ENCODE measurements around the gene MCUR1. TPM values are rescaled to one million over a fixed set of nuclear protein-coding genes. Genes with fewer than 3 reads are reported as not detected.

MCUR1 gene
- polyA plus RNA-seq, 1 donor from 2014 or later = 18.0 TPM

DNA sequence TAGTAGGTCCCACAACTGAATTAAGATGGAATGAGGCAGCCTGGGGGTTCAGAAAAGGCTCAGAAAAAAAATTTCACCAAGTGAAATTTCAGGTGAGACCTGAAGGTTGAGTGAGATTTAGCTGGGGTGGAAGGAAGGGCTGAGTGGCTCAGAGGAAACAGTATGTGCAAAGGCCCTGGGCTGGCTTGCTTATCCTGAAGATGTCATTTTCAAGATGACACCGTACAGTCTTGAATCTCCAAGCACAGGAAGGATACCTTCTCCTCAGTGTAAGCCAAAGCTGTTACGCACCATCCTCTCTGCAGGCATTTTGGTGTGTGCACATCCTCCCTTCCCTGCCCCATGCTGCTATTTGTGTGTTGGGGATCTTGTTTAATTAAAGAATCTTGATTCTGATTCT is 59.7 kb downstream of the MCUR1 start:
- Mint-ChIP-seq H3K9me3 (peaks cover 0 to 1% (median 0%) of the 10 kb centered on the region in 3 donors), H3K27ac (no peak overlapping the region), H3K27me3 (no peaks in the 10 kb centered on the region), H3K36me3 (peaks cover 2% of the 10 kb centered on the region), H3K4me3 (no peak overlapping the region), H3K4me1 (no peaks in the 10 kb centered on the region)

DNA sequence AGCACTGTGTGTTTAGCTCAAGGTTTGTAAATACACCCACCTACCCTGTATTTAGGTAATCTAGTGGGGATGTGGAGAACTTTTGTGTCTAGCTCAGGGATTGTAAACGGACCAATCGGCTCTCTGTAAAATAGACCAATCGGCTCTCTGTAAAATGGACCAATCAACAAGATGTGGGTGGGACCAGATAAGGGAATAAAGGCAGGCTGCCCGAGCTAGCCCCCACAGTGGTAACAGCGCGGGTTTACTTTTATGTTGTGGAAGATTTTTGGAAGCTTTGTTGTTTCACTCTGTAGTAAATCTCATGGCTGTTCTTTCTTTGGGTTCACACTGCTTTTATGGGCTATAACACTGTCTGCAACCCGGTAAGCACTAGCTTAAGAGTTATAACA is 70.6 kb downstream of the MCUR1 start:
- Mint-ChIP-seq H3K9me3 (peaks cover 0 to 5% (median 3%) of the 10 kb centered on the region in 3 donors), H3K36me3 (peaks cover 4% of the 10 kb centered on the region), H3K4me1 (peaks cover 0 to 7% (median 0%) of the 10 kb centered on the region in 3 donors), H3K4me3 (no peak overlapping the region), H3K27me3 (peaks cover 3% of the 10 kb centered on the region), H3K27ac (no peak overlapping the region)

DNA sequence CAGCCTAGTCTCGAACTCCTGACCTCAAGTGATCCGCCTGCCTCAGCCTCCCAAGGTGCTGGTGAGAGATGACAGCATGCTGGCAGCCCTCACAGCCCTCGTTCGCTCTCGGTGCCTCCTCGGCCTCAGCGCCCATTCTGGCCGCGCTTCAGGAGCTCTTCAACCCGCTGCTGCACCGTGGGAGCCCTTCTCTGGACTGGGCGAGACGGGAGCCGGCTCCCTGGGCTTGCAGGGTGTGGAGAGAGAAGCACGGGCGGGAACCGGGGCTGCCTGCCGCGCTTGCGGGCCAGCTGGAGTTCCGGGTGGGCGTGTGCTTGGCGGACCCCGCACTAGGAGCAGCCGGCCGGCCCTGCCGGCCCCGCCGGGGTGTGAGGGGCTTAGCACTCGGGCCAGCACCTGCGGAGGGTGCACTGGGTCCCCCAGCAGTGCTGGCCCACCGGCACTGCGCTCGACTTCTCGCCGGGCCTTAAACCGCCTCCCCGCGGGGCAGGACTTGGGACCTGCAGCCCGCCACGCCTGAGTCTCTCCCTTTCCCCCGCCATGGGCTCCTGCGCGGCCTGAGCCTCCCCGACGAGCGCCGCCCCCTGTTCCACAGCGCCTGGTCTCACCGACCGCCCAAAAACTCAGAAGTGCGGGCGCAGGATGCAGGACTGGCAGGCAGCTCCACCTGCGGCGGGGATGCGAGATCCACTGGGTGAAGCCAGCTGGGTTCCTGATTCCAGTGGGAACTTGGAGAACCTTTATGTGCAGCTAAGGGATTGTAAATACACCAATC is 71.2 kb downstream of the MCUR1 start:
- peak overlapping the region in 1 of 4 donors; percentile 23 for H3K4me3 Mint-ChIP-seq
- H3K36me3 Mint-ChIP-seq = peaks cover 4% of the 10 kb centered on the region
- peaks cover 0 to 5% (median 1%) of the 10 kb centered on the region in 3 donors for H3K9me3 Mint-ChIP-seq
- H3K4me1 Mint-ChIP-seq = peaks cover 0 to 4% (median 0%) of the 10 kb centered on the region in 3 donors
- no peak overlapping the region for H3K27ac Mint-ChIP-seq
- H3K27me3 Mint-ChIP-seq = peaks cover 3% of the 10 kb centered on the region

DNA sequence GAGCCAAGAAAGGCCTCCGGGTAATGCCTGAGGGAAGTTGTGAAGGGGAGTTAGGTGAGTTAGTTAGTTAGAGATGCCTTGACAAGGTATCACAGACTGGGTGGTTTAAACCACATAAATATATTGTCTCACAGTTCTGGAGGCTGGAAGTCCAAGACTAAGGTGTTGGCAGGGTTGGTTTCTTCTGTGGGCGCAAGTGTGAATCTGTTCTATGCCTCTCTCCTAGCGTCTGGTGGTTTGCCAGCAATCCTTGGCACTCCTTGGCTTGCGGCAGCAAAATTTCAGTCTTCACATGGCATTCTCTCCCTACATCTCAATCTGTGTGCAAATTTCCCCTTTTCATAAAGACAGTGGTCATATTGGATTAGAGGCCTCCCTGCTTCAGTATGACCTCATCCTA is 73.0 kb downstream of the MCUR1 start:
- H3K27me3 Mint-ChIP-seq = peaks cover 2% of the 10 kb centered on the region
- H3K4me1 Mint-ChIP-seq = no peaks in the 10 kb centered on the region
- peaks cover 2% of the 10 kb centered on the region for H3K36me3 Mint-ChIP-seq
- H3K27ac Mint-ChIP-seq = no peak overlapping the region
- H3K4me3 Mint-ChIP-seq = no peak overlapping the region
- no peaks in the 10 kb centered on the region for H3K9me3 Mint-ChIP-seq

Other genes with a start within 250 kb of the MCUR1 start
- gene SIRT5, start 240.0 kb downstream of the MCUR1 start, polyA plus RNA-seq = 13.6 TPM
- gene NOL7, start 199.2 kb downstream of the MCUR1 start, polyA plus RNA-seq = 141 TPM
- 2.4 TPM for gene RANBP9, start 102.7 kb downstream of the MCUR1 start, polyA plus RNA-seq
- not detected for gene RNF182, start 110.4 kb upstream of the MCUR1 start, polyA plus RNA-seq